ENCODE results near the gene L1CAM. TPM values are rescaled to one million over a fixed set of nuclear protein-coding genes. Genes with fewer than 3 reads are reported as not detected.

L1CAM gene
- polyA plus RNA-seq, 2 of the 4 experiments (the other 2 are of a cell fraction) = 1.9 to 14.2 TPM

GRCh38 chrX:153882557-153882956 lies 3.4 kb downstream of the L1CAM start:
- ATAC-seq (no peak), DNase-seq (ENCODE audit: low read depth in 1 of 2, low spot score in 1 of 2) (no peak), FAIRE-seq (no peak)
- POLR2A ChIA-PET = no interaction called here
- no peak for TF ChIP-seq KDM1A (IDR thresholded peaks at IDR 0.05; ENCODE audit: low read depth)
- TF ChIP-seq FOSB (CRISPR knock-in tag; IDR thresholded peaks at IDR 0.05) = no peak
- TF ChIP-seq MAX (IDR thresholded peaks at IDR 0.05) = no peak
- no peak for TF ChIP-seq ATOH8 (CRISPR knock-in tag; IDR thresholded peaks at IDR 0.05; ENCODE audit: low read depth)
- no peak for TF ChIP-seq E2F6 (IDR thresholded peaks at IDR 0.05; ENCODE audit: borderline replicate concordance, low read depth)
- TF ChIP-seq MAFK (IDR thresholded peaks at IDR 0.05; ENCODE audit: partially characterized antibody) = no peak
- no peak for TF ChIP-seq MYC (IDR thresholded peaks at IDR 0.05; ENCODE audit: borderline replicate concordance, low read length)
- TF ChIP-seq FOXS1 (CRISPR knock-in tag; IDR thresholded peaks at IDR 0.05) = no peak
- TF ChIP-seq ZNF302 (CRISPR knock-in tag; IDR thresholded peaks at IDR 0.05) = no peak
- TF ChIP-seq REST (IDR thresholded peaks at IDR 0.05) = no peak
- TF ChIP-seq CBX2 (IDR thresholded peaks at IDR 0.05; ENCODE audit: borderline replicate concordance, low read depth) = no peak
- no peak for TF ChIP-seq NFE2L2 (conservative IDR thresholded peaks at IDR 0.05; ENCODE audit: low read length)
- no peak for TF ChIP-seq RNF2 (IDR thresholded peaks at IDR 0.05; ENCODE audit: borderline replicate concordance, low read depth)
- TF ChIP-seq JUN (IDR thresholded peaks at IDR 0.05) = no peak
- TF ChIP-seq MAZ (IDR thresholded peaks at IDR 0.05; ENCODE audit: borderline replicate concordance, low read depth, low read length) = no peak
- no peak for TF ChIP-seq BCL3 (IDR thresholded peaks at IDR 0.05)
- TF ChIP-seq ZFP36 (IDR thresholded peaks at IDR 0.05; ENCODE audit: borderline replicate concordance, partially characterized antibody) = no peak
- Histone ChIP-seq H3K4me3 (no peak overlapping the region), H3K4me2 (no peak overlapping the region), H3K27ac (no peak overlapping the region), H3K4me1 (peaks cover 21% of the 10 kb centered on the region), H3K9me3 (no peaks in the 10 kb centered on the region)
- CTCF ChIA-PET = interaction anchor here (1.2 kb wide), 1 partner anchor 9 kb away, joined by 3 read pairs; no protein-coding TSS in a partner anchor
- WGBS (ENCODE audit: missing lambda C conversion rate) = no CpG with 5 or more reads among the region's 7 CpGs

GRCh38 chrX:153882086-153882498 lies 3.9 kb downstream of the L1CAM start:
- FAIRE-seq (no peak), ATAC-seq (no peak), DNase-seq (ENCODE audit: low read depth in 1 of 2, low spot score in 1 of 2) (no peak)
- H3K4me3 ChIP-seq = no peak overlapping the region
- POLR2A ChIA-PET = no interaction called here
- no peak overlapping the region for H3K27ac ChIP-seq
- WGBS (ENCODE audit: missing lambda C conversion rate) = 40% methylated on average over 1 of the region's 8 CpGs
- no peak for TF ChIP-seq CEBPB (IDR thresholded peaks at IDR 0.05)
- no peak for TF ChIP-seq MAFK (IDR thresholded peaks at IDR 0.05; ENCODE audit: partially characterized antibody)
- no peak for TF ChIP-seq JUN (IDR thresholded peaks at IDR 0.05)
- no peak for TF ChIP-seq RARB (CRISPR knock-in tag; IDR thresholded peaks at IDR 0.05)
- no peak for TF ChIP-seq PBX3 (IDR thresholded peaks at IDR 0.05)
- no peaks in the 10 kb centered on the region for H3K9me3 ChIP-seq
- CTCF ChIA-PET = no interaction called here
- H3K4me2 ChIP-seq = no peak overlapping the region
- H3K4me1 ChIP-seq = peaks cover 21% of the 10 kb centered on the region
